H1 (cell line): ENCODE results near the gene QRICH1.

Experiments
- GABPA ChIP-seq: IDR thresholded peaks from 2 replicates; pipeline ENCODE4 v1.6.1; 2011; ENCODE audit warnings: mild to moderate bottlenecking, low read length, moderate library complexity, borderline replicate concordance; ENCODE audit not compliant: insufficient read depth
- JUN ChIP-seq: IDR thresholded peaks from 2 replicates; pipeline ENCODE4 v1.6.1; 2011; ENCODE audit warnings: low read depth, mild to moderate bottlenecking, improper control_type of control experiment, low read length
- POLR2A ChIP-seq, 2 experiments: IDR thresholded peaks; 1 replicate in 1 of 2; 2 replicates in 1 of 2; pipeline ENCODE4 v1.6.1; 2011; ENCODE audit warnings: low read depth in 2 of 2, low read length in 2 of 2, mild to moderate bottlenecking in 2 of 2; ENCODE audit errors: control extremely low read depth in 1 of 2
- POLR2AphosphoS5 ChIP-seq: IDR thresholded peaks from 2 replicates; pipeline ENCODE4 v1.6.1; 2011; ENCODE audit warnings: low read depth, low read length
- YY1 ChIP-seq: IDR thresholded peaks from 2 replicates; pipeline ENCODE4 v1.6.1; 2011; ENCODE audit warnings: low read depth, mild to moderate bottlenecking, low read length
- TF ChIP-seq, protein P1 (sequence below), 3 experiments: IDR thresholded peaks; 1 replicate in 2 of 3; 2 replicates in 1 of 3; pipeline versions ENCODE4 v1.5.1 to v1.6.1; 2011; ENCODE audit warnings: low read length in 3 of 3, mild to moderate bottlenecking in 3 of 3, inconsistent platforms in 2 of 3, low read depth in 1 of 3, moderate library complexity in 1 of 3; ENCODE audit not compliant: insufficient read depth in 1 of 3; ENCODE audit errors: control extremely low read depth in 1 of 3
- TF ChIP-seq, protein P2 (sequence below): IDR thresholded peaks from 2 replicates; pipeline ENCODE4 v1.6.1; 2012; ENCODE audit warnings: inconsistent platforms

- no peak for TF ChIP-seq POLR2AphosphoS5
- TF ChIP-seq POLR2A (IDR thresholded peaks at IDR 0.05; ENCODE audit: control extremely low read depth in 1 of 2, low read depth in 2 of 2, low read length in 2 of 2): no peak
- TF ChIP-seq, protein P1, sequence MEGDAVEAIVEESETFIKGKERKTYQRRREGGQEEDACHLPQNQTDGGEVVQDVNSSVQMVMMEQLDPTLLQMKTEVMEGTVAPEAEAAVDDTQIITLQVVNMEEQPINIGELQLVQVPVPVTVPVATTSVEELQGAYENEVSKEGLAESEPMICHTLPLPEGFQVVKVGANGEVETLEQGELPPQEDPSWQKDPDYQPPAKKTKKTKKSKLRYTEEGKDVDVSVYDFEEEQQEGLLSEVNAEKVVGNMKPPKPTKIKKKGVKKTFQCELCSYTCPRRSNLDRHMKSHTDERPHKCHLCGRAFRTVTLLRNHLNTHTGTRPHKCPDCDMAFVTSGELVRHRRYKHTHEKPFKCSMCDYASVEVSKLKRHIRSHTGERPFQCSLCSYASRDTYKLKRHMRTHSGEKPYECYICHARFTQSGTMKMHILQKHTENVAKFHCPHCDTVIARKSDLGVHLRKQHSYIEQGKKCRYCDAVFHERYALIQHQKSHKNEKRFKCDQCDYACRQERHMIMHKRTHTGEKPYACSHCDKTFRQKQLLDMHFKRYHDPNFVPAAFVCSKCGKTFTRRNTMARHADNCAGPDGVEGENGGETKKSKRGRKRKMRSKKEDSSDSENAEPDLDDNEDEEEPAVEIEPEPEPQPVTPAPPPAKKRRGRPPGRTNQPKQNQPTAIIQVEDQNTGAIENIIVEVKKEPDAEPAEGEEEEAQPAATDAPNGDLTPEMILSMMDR (IDR thresholded peaks at IDR 0.05; ENCODE audit: control extremely low read depth in 1 of 3, insufficient read depth in 1 of 3, low read depth in 1 of 3, low read length in 3 of 3): no peak
- TF ChIP-seq, protein P2, sequence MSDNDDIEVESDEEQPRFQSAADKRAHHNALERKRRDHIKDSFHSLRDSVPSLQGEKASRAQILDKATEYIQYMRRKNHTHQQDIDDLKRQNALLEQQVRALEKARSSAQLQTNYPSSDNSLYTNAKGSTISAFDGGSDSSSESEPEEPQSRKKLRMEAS: no peak
- TF ChIP-seq YY1: no peak
- TF ChIP-seq JUN: no peak
- no peak for TF ChIP-seq GABPA
Observed at GRCh38 chr3:48996640-48997039, 97.2 kb downstream of the QRICH1 start.
